GM11168 (cell line): Measurements from ENCODE around the gene SP100.
"Not testable (repeated sequence)": the region's sequence is repeated elsewhere in the genome, so short reads cannot be mapped to it uniquely, and the experiment has no call there.

ENCODE experiments used
- in situ Hi-C: fragments of 300-500 bp; cut with MboI; formaldehyde crosslinking; loops from one replicate; pipeline ENCODE4 v1.12.0; 2022; ENCODE audit warnings: low sequenced_read_pairs; ENCODE audit not compliant: unreplicated experiment

The SP100 gene

GRCh38 chr2:230418341-230419016, 2.5 kb downstream of the SP100 start:
- in situ Hi-C loops: no loop called here

- in situ Hi-C loops: no loop called here
Observed at GRCh38 chr2:230419181-230419580, 3.2 kb downstream of the SP100 start.

- in situ Hi-C loops: no loop called here
Observed at GRCh38 chr2:230422149-230422548, 6.1 kb downstream of the SP100 start.

- in situ Hi-C loops: no loop called here
Observed at GRCh38 chr2:230423851-230424458, 8.0 kb downstream of the SP100 start.

- in situ Hi-C loops: no loop called here
Observed at GRCh38 chr2:230425377-230425776, 9.4 kb downstream of the SP100 start.

GRCh38 chr2:230429513-230429912, 13.5 kb downstream of the SP100 start:
- in situ Hi-C loops: no loop called here

GRCh38 chr2:230430957-230431910, 15.2 kb downstream of the SP100 start:
- in situ Hi-C loops: no loop called here

- in situ Hi-C loops: no loop called here
Observed at GRCh38 chr2:230434677-230435324, 18.8 kb downstream of the SP100 start.

GRCh38 chr2:230435431-230435830, 19.4 kb downstream of the SP100 start:
- in situ Hi-C loops: no loop called here

GRCh38 chr2:230439121-230439520, 23.1 kb downstream of the SP100 start:
- in situ Hi-C loops: not testable (repeated sequence)

- in situ Hi-C loops: no loop called here
Observed at GRCh38 chr2:230439590-230439989, 23.6 kb downstream of the SP100 start.

GRCh38 chr2:230441227-230441897, 25.4 kb downstream of the SP100 start:
- in situ Hi-C loops: no loop called here

- in situ Hi-C loops: no loop called here
Observed at GRCh38 chr2:230443541-230443940, 27.5 kb downstream of the SP100 start.

GRCh38 chr2:230444832-230445231, 28.8 kb downstream of the SP100 start:
- in situ Hi-C loops: no loop called here

- in situ Hi-C loops: no loop called here
Observed at GRCh38 chr2:230447036-230447435, 31.0 kb downstream of the SP100 start.

- in situ Hi-C loops: no loop called here
Observed at GRCh38 chr2:230447455-230448451, 31.8 kb downstream of the SP100 start.

GRCh38 chr2:230449901-230450467, 34.0 kb downstream of the SP100 start:
- in situ Hi-C loops: no loop called here

GRCh38 chr2:230453006-230453405, 37.0 kb downstream of the SP100 start:
- in situ Hi-C loops: no loop called here
